Measurements from ENCODE around the gene SYNDIG1. TPM values are rescaled to one million over a fixed set of nuclear protein-coding genes. Genes with fewer than 3 reads are reported as not detected.

SYNDIG1 gene
- total and polyA plus RNA-seq, 2 of the 4 experiments (the other 2 are of a cell fraction), result not detected

DNA sequence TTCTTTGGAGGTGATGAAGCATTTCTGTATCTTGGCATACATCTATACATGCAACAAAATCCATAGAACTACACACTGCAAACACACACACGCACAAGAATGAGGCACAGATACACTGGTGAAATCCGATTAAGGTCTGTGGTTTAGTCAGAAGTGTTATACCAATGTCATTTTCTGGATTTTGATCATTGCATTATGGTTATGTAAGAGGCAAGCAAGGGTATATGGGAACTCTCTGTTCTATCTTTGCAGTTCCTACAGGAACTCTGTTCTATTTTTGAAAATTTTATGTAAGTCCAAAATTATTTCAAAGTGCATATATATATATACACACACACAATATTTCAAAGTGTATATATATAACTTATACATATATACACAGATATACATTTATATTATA lies 101.7 kb downstream of the SYNDIG1 start:
- H3K27me3 ChIP-seq (ENCODE audit: control insufficient read depth, insufficient read depth, low read length), result peaks cover 2% of the 10 kb centered on the region
- no peak overlapping the region for H3K56ac ChIP-seq (ENCODE audit: extremely low read depth, insufficient read depth, low read length)
- no peak overlapping the region for H3K4me2 ChIP-seq (ENCODE audit: low read depth, low read length)
- dilution Hi-C loops (cut with HindIII; ENCODE audit: low sequenced_read_pairs, unreplicated experiment) (no loop called here), in situ Hi-C loops (cut with MboI; ENCODE audit: low sequenced_read_pairs) (no loop called here), intact Hi-C loops (cut with micrococcal nuclease) (no loop called here)
- no peak overlapping the region for H3K18ac ChIP-seq (ENCODE audit: low read depth, low read length)
- H3K23ac ChIP-seq (ENCODE audit: low read depth, low read length), result no peak overlapping the region
- ATAC-seq (ENCODE audit: low read depth), result no peak
- no peaks in the 10 kb centered on the region for H3K79me1 ChIP-seq (ENCODE audit: low read depth in 1 of 2, low read length in 2 of 2)
- H2BK5ac ChIP-seq (ENCODE audit: low read depth, low read length, poor library complexity, severe bottlenecking), result no peak overlapping the region
- no peaks in the 10 kb centered on the region for H4K20me1 ChIP-seq (ENCODE audit: insufficient read depth, low read length)
- BruUV-seq (replicated peaks), result no TSS peak
- H2BK15ac ChIP-seq (ENCODE audit: low read depth, low read length), result no peak overlapping the region
- TF ChIP-seq, protein P1, sequence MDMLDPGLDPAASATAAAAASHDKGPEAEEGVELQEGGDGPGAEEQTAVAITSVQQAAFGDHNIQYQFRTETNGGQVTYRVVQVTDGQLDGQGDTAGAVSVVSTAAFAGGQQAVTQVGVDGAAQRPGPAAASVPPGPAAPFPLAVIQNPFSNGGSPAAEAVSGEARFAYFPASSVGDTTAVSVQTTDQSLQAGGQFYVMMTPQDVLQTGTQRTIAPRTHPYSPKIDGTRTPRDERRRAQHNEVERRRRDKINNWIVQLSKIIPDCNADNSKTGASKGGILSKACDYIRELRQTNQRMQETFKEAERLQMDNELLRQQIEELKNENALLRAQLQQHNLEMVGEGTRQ (IDR thresholded peaks at IDR 0.05; ENCODE audit: low read depth, low read length), result no peak
- TF ChIP-seq POLR2A (IDR thresholded peaks at IDR 0.05; ENCODE audit: low read depth, low read length) (no peak), FOS (IDR thresholded peaks at IDR 0.05; ENCODE audit: low read depth, low read length) (no peak), RCOR1 (IDR thresholded peaks at IDR 0.05; ENCODE audit: insufficient replicate concordance, low read length) (no peak), BHLHE40 (IDR thresholded peaks at IDR 0.05; ENCODE audit: low read depth, low read length) (no peak), MXI1 (IDR thresholded peaks at IDR 0.05; ENCODE audit: borderline replicate concordance, low read depth, low read length) (no peak), CHD1 (IDR thresholded peaks at IDR 0.05; ENCODE audit: low read depth, low read length) (no peak), CEBPB (IDR thresholded peaks at IDR 0.05; ENCODE audit: low read depth, low read length) (no peak), SMC3 (IDR thresholded peaks at IDR 0.05; ENCODE audit: low read depth, low read length) (no peak), MAFK (IDR thresholded peaks at IDR 0.05; ENCODE audit: low read depth, low read length) (no peak)
- TF ChIP-seq, protein P2, sequence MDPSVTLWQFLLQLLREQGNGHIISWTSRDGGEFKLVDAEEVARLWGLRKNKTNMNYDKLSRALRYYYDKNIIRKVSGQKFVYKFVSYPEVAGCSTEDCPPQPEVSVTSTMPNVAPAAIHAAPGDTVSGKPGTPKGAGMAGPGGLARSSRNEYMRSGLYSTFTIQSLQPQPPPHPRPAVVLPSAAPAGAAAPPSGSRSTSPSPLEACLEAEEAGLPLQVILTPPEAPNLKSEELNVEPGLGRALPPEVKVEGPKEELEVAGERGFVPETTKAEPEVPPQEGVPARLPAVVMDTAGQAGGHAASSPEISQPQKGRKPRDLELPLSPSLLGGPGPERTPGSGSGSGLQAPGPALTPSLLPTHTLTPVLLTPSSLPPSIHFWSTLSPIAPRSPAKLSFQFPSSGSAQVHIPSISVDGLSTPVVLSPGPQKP (IDR thresholded peaks at IDR 0.05; ENCODE audit: borderline replicate concordance, low read depth, low read length), result no peak
- WGBS, 2 experiments (ENCODE audit: extremely low coverage in 2 of 2, insufficient read length in 1 of 2), result no CpG with 5 or more reads among the region's 2 CpGs
- no peaks in the 10 kb centered on the region for H3K9me1 ChIP-seq (ENCODE audit: insufficient read depth, low read length)
- H2AK5ac ChIP-seq (ENCODE audit: low read depth, low read length), result no peak overlapping the region
- H2AFZ ChIP-seq (replicated peaks; ENCODE audit: low read length, poor library complexity), result no peak overlapping the region
- no peak overlapping the region for H3K4ac ChIP-seq (ENCODE audit: low read depth, low read length)
- no peak overlapping the region for H4K91ac ChIP-seq (ENCODE audit: insufficient read depth, low read depth, low read length)
- H2BK120ac ChIP-seq (ENCODE audit: low read depth, low read length), result no peak overlapping the region
- H3K14ac ChIP-seq (replicated peaks; ENCODE audit: low read depth, low read length), result no peak overlapping the region
- no peaks in the 10 kb centered on the region for H3K4me1 ChIP-seq (ENCODE audit: control insufficient read depth, insufficient read depth, low read length)
- no peak overlapping the region for H3K27ac ChIP-seq (ENCODE audit: insufficient read depth, low read length)
- no peaks in the 10 kb centered on the region for H3K36me3 ChIP-seq (ENCODE audit: control insufficient read depth, insufficient read depth, low read length)
- H2BK20ac ChIP-seq (ENCODE audit: low read depth, low read length), result no peak overlapping the region
- H4K8ac ChIP-seq (ENCODE audit: low read depth in 2 of 2, low read length in 2 of 2), result no peak overlapping the region
- H2AK9ac ChIP-seq (replicated peaks; ENCODE audit: low read depth, low read length, poor library complexity), result no peak overlapping the region
- H3K4me3 ChIP-seq (ENCODE audit: insufficient read depth, low read depth, low read length), result no peak overlapping the region
- no peak overlapping the region for H3K9ac ChIP-seq (ENCODE audit: low read depth, low read length)
- CTCF ChIA-PET, result no interaction called here
- DNase-seq, result no peak
- POLR2A ChIA-PET (ENCODE audit: unreplicated experiment), result no interaction called here
- no peaks in the 10 kb centered on the region for H3K9me3 ChIP-seq (ENCODE audit: control insufficient read depth, insufficient read depth, low read length)
- H4K5ac ChIP-seq (ENCODE audit: low read depth, low read length), result no peak overlapping the region

Measured in IMR-90 (cell line).